HepG2 (cell line): ENCODE measurements around the gene PTMA. TPM values are rescaled to one million over a fixed set of nuclear protein-coding genes. Genes with fewer than 3 reads are reported as not detected.

Experiments
- BATF2 ChIP-seq: sonication (generic); formaldehyde crosslinking; IDR thresholded peaks from 2 replicates; pipeline ENCODE4 v1.8.0; 2022; ENCODE audit warnings: mild to moderate bottlenecking, missing genetic modification reagents, moderate library complexity
- CBX5 ChIP-seq: sonication (generic); formaldehyde crosslinking; IDR thresholded peaks from 2 replicates; pipeline ENCODE4 v1.4.0; 2020; ENCODE audit warnings: missing genetic modification reagents, borderline replicate concordance
- FIP1L1 ChIP-seq: fragments of 200-400 bp; formaldehyde crosslinking; IDR thresholded peaks from 2 replicates; pipeline ENCODE4 v1.6.1; 2018; ENCODE audit warnings: low read depth, mild to moderate bottlenecking, low read length, moderate library complexity, borderline replicate concordance; ENCODE audit not compliant: insufficient read depth
- HCFC1 ChIP-seq: fragments of 150-350 bp; IDR thresholded peaks from 2 replicates; pipeline ENCODE4 v1.6.1; 2014; ENCODE audit warnings: low read depth, low read length
- HNRNPUL1 ChIP-seq: fragments of 200-400 bp; formaldehyde crosslinking; IDR thresholded peaks from 2 replicates; pipeline ENCODE4 v1.6.1; 2017; ENCODE audit warnings: low read depth, mild to moderate bottlenecking, low read length, moderate library complexity
- IKZF1 ChIP-seq: fragments of 450-650 bp; IDR thresholded peaks from 2 replicates; pipeline ENCODE4 v1.7.1; 2016
- NRL ChIP-seq: sonication (generic); formaldehyde crosslinking; IDR thresholded peaks from 2 replicates; pipeline ENCODE4 v1.5.0; 2020; ENCODE audit warnings: missing genetic modification reagents, mild to moderate bottlenecking, moderate library complexity, borderline replicate concordance
- RAD21 ChIP-seq: fragments of 450-650 bp; formaldehyde crosslinking; IDR thresholded peaks from 2 replicates; pipeline ENCODE4 v1.5.0; 2020; ENCODE audit warnings: mild to moderate bottlenecking
- SRSF1 ChIP-seq: fragments of 200-400 bp; formaldehyde crosslinking; optimal IDR thresholded peaks from 2 replicates; pipeline ENCODE3; 2017; ENCODE audit warnings: mild to moderate bottlenecking, low read depth, low read length, moderate library complexity
- TFAP4 ChIP-seq: sonication (generic); IDR thresholded peaks from 2 replicates; pipeline ENCODE4 v1.6.1; 2016; ENCODE audit warnings: low read depth, borderline replicate concordance
- TFDP1 ChIP-seq: IDR thresholded peaks from 2 replicates; pipeline ENCODE4 v1.6.1; 2016; ENCODE audit warnings: missing compliant biosample characterization, missing genetic modification reagents, borderline replicate concordance
- ZBTB26 ChIP-seq: IDR thresholded peaks from 2 replicates; pipeline ENCODE4 v1.6.1; 2016; ENCODE audit warnings: missing compliant biosample characterization, missing genetic modification reagents, borderline replicate concordance
- ZBTB38 ChIP-seq: sonication (generic); formaldehyde crosslinking; IDR thresholded peaks from 2 replicates; pipeline ENCODE4 v1.5.1; 2020; ENCODE audit warnings: mild to moderate bottlenecking, missing genetic modification reagents
- ZBTB42 ChIP-seq: sonication (generic); formaldehyde crosslinking; IDR thresholded peaks from 2 replicates; pipeline ENCODE4 v1.5.0; 2020; ENCODE audit warnings: mild to moderate bottlenecking, missing genetic modification reagents
- ZNF34 ChIP-seq: sonication (generic); formaldehyde crosslinking; IDR thresholded peaks from 2 replicates; pipeline ENCODE4 v1.4.0; 2020; ENCODE audit warnings: mild to moderate bottlenecking, missing genetic modification reagents, borderline replicate concordance
- ZNF549 ChIP-seq: sonication (generic); formaldehyde crosslinking; IDR thresholded peaks from 2 replicates; pipeline ENCODE4 v1.5.0; 2020; ENCODE audit warnings: missing genetic modification reagents
- ZNF615 ChIP-seq: sonication (generic); formaldehyde crosslinking; IDR thresholded peaks from 2 replicates; pipeline ENCODE4 v1.5.0; 2020; ENCODE audit warnings: mild to moderate bottlenecking, missing genetic modification reagents, borderline replicate concordance
- ZNF616 ChIP-seq: sonication (generic); formaldehyde crosslinking; IDR thresholded peaks from 2 replicates; pipeline ENCODE4 v1.5.0; 2020; ENCODE audit warnings: low read depth, mild to moderate bottlenecking, missing genetic modification reagents
- ZNF629 ChIP-seq: sonication (generic); formaldehyde crosslinking; conservative IDR thresholded peaks from 2 replicates; pipeline ENCODE4 v1.5.0; 2020; ENCODE audit warnings: missing genetic modification reagents
- ZNF674 ChIP-seq: sonication (generic); formaldehyde crosslinking; IDR thresholded peaks from 2 replicates; pipeline ENCODE4 v1.5.0; 2020; ENCODE audit warnings: low read depth, mild to moderate bottlenecking, missing genetic modification reagents
- ZNF792 ChIP-seq: IDR thresholded peaks from 2 replicates; pipeline ENCODE4 v1.6.1; 2016
- ZXDC ChIP-seq: sonication (generic); formaldehyde crosslinking; IDR thresholded peaks from 2 replicates; pipeline ENCODE4 v1.5.0; 2020; ENCODE audit warnings: mild to moderate bottlenecking, missing genetic modification reagents
- polyA plus RNA-seq, 8 experiments: library from polyadenylated mRNA; depleted of rRNA in 3 of 8; stranded (reverse) in 7 of 8; unstranded in 1 of 8; fragments of >200 nt; fragmentation: Illumina TruSeq in 4 of 8; extraction: Trizol in 4 of 8; gene quantifications; 2 replicates each; pipeline versions ENCODE4 v1.2.1 to v1.2.3, GENCODE V29; 2011 to 2016; ENCODE audit warnings: low read depth in 4 of 8, missing spikeins in 1 of 8, mixed read lengths in 1 of 8; ENCODE audit not compliant: insufficient read depth in 1 of 8
- total RNA-seq, 5 experiments: library from RNA; depleted of rRNA; stranded (reverse); fragments of >200 nt; fragmentation: Illumina TruSeq; extraction: Trizol; gene quantifications; 2 replicates each; pipeline ENCODE4 v1.2.3, GENCODE V29; 2016; ENCODE audit warnings: low read depth in 1 of 5

The PTMA gene
- total and polyA plus RNA-seq, 2 of the 13 experiments (the other 11 are each of a cell fraction or from before 2014, with no cell fraction given): 190 to 1,086 TPM

GRCh38 chr2:231701456-231702373 is 6.6 kb upstream of the PTMA start (continued):
- TF ChIP-seq SRSF1: peak; percentile 52
- no peak for TF ChIP-seq BATF2 (CRISPR knock-in tag)
- TF ChIP-seq IKZF1: no peak
- peak; percentile 67; the same call in 1 of the 2 replicates for TF ChIP-seq ZBTB38 (CRISPR knock-in tag)
- peak; percentile 78; the same call in 1 of the 2 replicates for TF ChIP-seq ZBTB42 (CRISPR knock-in tag)
- TF ChIP-seq ZXDC (CRISPR knock-in tag): peak; percentile 88; the same call in 1 of the 2 replicates
- 0 out of 2 replicates have a peak, but pooled peaks have one; percentile 22 for TF ChIP-seq ZBTB26 (CRISPR knock-in tag)
- TF ChIP-seq TFDP1: peak; percentile 90
- 0 out of 2 replicates have a peak, but pooled peaks have one; percentile 33 for TF ChIP-seq CBX5 (CRISPR knock-in tag)
- no peak for TF ChIP-seq ZNF34 (CRISPR knock-in tag)
- no peak for TF ChIP-seq FIP1L1
- TF ChIP-seq ZNF629 (CRISPR knock-in tag): no peak
- peak; percentile 65; the same call in 1 of the 2 replicates for TF ChIP-seq ZNF616 (CRISPR knock-in tag)
- TF ChIP-seq ZNF615 (CRISPR knock-in tag): 0 out of 2 replicates have a peak, but pooled peaks have one; percentile 51
- peak; percentile 68; the same call in 1 of the 2 replicates for TF ChIP-seq ZNF792 (CRISPR knock-in tag)
- TF ChIP-seq ZNF674 (CRISPR knock-in tag): no peak
- TF ChIP-seq TFAP4: no peak
- no peak for TF ChIP-seq HNRNPUL1
- no peak for TF ChIP-seq HCFC1
- no peak for TF ChIP-seq ZNF549 (CRISPR knock-in tag)
- TF ChIP-seq NRL (CRISPR knock-in tag): peak; percentile 89; the same call in 1 of the 2 replicates
- no peak for TF ChIP-seq RAD21 (CRISPR knock-in tag)
